Measurements from ENCODE around the gene GDPD5.

GRCh38 chr11:75560644-75561043, 34.9 kb upstream of the GDPD5 start:
- TF ChIP-seq CTCF (IDR thresholded peaks at IDR 0.05; ENCODE audit: low read depth, low read length, poor library complexity, severe bottlenecking), result no peak
- no peak for TF ChIP-seq EZH2phosphoT487 (IDR thresholded peaks at IDR 0.05; ENCODE audit: borderline replicate concordance, low read length)

Data from DOHH2 (cell line).